WTC11 (cell line): ENCODE measurements around the gene LPIN3. TPM values are rescaled to one million over a fixed set of nuclear protein-coding genes. Genes with fewer than 3 reads are reported as not detected.

Experiments
- ATAC-seq: fragments of 200-7000 bp; cut with Tn5 transposase; 2 replicates; pipeline ENCODE4 v1.10.0; 2021; ENCODE audit warnings: mild to moderate bottlenecking, moderate library complexity
- CTCF ChIA-PET: fragments of 300-600 bp; sonication (Branson Sonifier 250); formaldehyde crosslinking; loops from one replicate; lab custom pipeline; 2021; ENCODE audit warnings: antibody characterized with exemption; lab: Charles Lee
- POLR2A ChIA-PET: fragments of 350-600 bp; sonication (Branson Sonifier 250); formaldehyde crosslinking; loops from one replicate; lab custom pipeline; 2021; ENCODE audit warnings: antibody characterized with exemption; lab: Charles Lee
- DNase-seq: peaks from one replicate; pipeline ENCODE4 v3.0.0; 2021; ENCODE audit warnings: low spot score
- H3K27ac Mint-ChIP-seq: 2 replicates; pipeline ENCODE4 v1.8.0; 2021; ENCODE audit warnings: mixed read lengths
- H3K27me3 Mint-ChIP-seq: 2 replicates; pipeline ENCODE4 v1.8.0; 2021; ENCODE audit warnings: low read depth, mild to moderate bottlenecking, moderate library complexity, mixed read lengths
- H3K36me3 Mint-ChIP-seq: 2 replicates; pipeline ENCODE4 v1.8.0; 2021; ENCODE audit warnings: mixed read lengths
- H3K4me1 Mint-ChIP-seq: 2 replicates; pipeline ENCODE4 v1.8.0; 2022; ENCODE audit warnings: mixed read lengths
- H3K4me3 Mint-ChIP-seq: 2 replicates; pipeline ENCODE4 v1.8.0; 2021; ENCODE audit warnings: mild to moderate bottlenecking, moderate library complexity, mixed read lengths
- H3K9me3 Mint-ChIP-seq: 2 replicates; pipeline ENCODE4 v1.8.0; 2021; ENCODE audit warnings: mixed read lengths
- FOXK1 ChIP-seq: sonication (generic); formaldehyde crosslinking; IDR thresholded peaks from 2 replicates; pipeline ENCODE4 v1.8.0; 2022; ENCODE audit warnings: mild to moderate bottlenecking, moderate library complexity, missing genetic modification reagents
- KAT7 ChIP-seq: sonication (generic); formaldehyde crosslinking; IDR thresholded peaks from 2 replicates; pipeline ENCODE4 v1.8.1; 2023; ENCODE audit warnings: missing genetic modification reagents, mild to moderate bottlenecking, borderline replicate concordance
- NFATC4 ChIP-seq: fragments of 250-450 bp; sonication (Bioruptor Pico); IDR thresholded peaks from 2 replicates; pipeline ENCODE4 v1.9.0; 2021; ENCODE audit warnings: mild to moderate bottlenecking
- NR2C2 ChIP-seq: sonication (generic); formaldehyde crosslinking; IDR thresholded peaks from 2 replicates; pipeline ENCODE4 v1.8.0; 2022; ENCODE audit warnings: mild to moderate bottlenecking, missing genetic modification reagents
- PRDM15 ChIP-seq: sonication (generic); formaldehyde crosslinking; IDR thresholded peaks from 2 replicates; pipeline ENCODE4 v1.8.0; 2022; ENCODE audit warnings: missing genetic modification reagents
- RELA ChIP-seq: sonication (generic); formaldehyde crosslinking; IDR thresholded peaks from 2 replicates; pipeline ENCODE4 v1.8.1; 2022; ENCODE audit warnings: missing genetic modification reagents, mild to moderate bottlenecking, borderline replicate concordance
- SOX15 ChIP-seq: fragments of 250-450 bp; sonication (Bioruptor Pico); IDR thresholded peaks from 2 replicates; pipeline ENCODE4 v1.9.0; 2021; ENCODE audit warnings: mild to moderate bottlenecking
- TCF7 ChIP-seq: sonication (generic); formaldehyde crosslinking; IDR thresholded peaks from 2 replicates; pipeline ENCODE4 v1.8.0; 2022; ENCODE audit warnings: mild to moderate bottlenecking, low read depth, missing genetic modification reagents, moderate library complexity
- USF1 ChIP-seq: sonication (generic); formaldehyde crosslinking; IDR thresholded peaks from 2 replicates; pipeline ENCODE4 v1.8.0; 2022; ENCODE audit warnings: mild to moderate bottlenecking, missing genetic modification reagents
- ZBTB21 ChIP-seq: sonication (generic); formaldehyde crosslinking; IDR thresholded peaks from 2 replicates; pipeline ENCODE4 v1.8.1; 2023; ENCODE audit warnings: mild to moderate bottlenecking, missing genetic modification reagents, borderline replicate concordance
- ZNF317 ChIP-seq: sonication (generic); formaldehyde crosslinking; IDR thresholded peaks from 2 replicates; pipeline ENCODE4 v1.8.1; 2023; ENCODE audit warnings: low read depth, mild to moderate bottlenecking, moderate library complexity, missing genetic modification reagents, borderline replicate concordance
- ZNF425 ChIP-seq: fragments of 250-450 bp; sonication (Bioruptor Pico); conservative IDR thresholded peaks from 2 replicates; pipeline ENCODE4 v1.9.0; 2021; ENCODE audit warnings: mild to moderate bottlenecking
- total RNA-seq: library from RNA; stranded (reverse); gene quantifications from 3 replicates; pipeline ENCODE4 v1.2.3, GENCODE V29; 2021
- TF ChIP-seq, protein P1 (sequence below): fragments of 250-450 bp; sonication (Bioruptor Pico); IDR thresholded peaks from 2 replicates; pipeline ENCODE4 v1.9.0; 2021; ENCODE audit warnings: mild to moderate bottlenecking

LPIN3 gene
- total RNA-seq, 1 experiment from 2014 or later = 7.9 TPM

GRCh38 chr20:41394081-41394480, 53.5 kb downstream of the LPIN3 start (continued):
- TF ChIP-seq, protein P1, sequence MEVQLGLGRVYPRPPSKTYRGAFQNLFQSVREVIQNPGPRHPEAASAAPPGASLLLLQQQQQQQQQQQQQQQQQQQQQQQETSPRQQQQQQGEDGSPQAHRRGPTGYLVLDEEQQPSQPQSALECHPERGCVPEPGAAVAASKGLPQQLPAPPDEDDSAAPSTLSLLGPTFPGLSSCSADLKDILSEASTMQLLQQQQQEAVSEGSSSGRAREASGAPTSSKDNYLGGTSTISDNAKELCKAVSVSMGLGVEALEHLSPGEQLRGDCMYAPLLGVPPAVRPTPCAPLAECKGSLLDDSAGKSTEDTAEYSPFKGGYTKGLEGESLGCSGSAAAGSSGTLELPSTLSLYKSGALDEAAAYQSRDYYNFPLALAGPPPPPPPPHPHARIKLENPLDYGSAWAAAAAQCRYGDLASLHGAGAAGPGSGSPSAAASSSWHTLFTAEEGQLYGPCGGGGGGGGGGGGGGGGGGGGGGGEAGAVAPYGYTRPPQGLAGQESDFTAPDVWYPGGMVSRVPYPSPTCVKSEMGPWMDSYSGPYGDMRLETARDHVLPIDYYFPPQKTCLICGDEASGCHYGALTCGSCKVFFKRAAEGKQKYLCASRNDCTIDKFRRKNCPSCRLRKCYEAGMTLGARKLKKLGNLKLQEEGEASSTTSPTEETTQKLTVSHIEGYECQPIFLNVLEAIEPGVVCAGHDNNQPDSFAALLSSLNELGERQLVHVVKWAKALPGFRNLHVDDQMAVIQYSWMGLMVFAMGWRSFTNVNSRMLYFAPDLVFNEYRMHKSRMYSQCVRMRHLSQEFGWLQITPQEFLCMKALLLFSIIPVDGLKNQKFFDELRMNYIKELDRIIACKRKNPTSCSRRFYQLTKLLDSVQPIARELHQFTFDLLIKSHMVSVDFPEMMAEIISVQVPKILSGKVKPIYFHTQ (CRISPR knock-in tag) = no peak
- TF ChIP-seq FOXK1 (no peak), ZNF317 (CRISPR knock-in tag) (no peak), KAT7 (no peak), RELA (no peak)

GRCh38 chr20:41394931-41395666, 54.5 kb downstream of the LPIN3 start:
- no peak overlapping the region for H3K4me3 Mint-ChIP-seq
- ATAC-seq = no peak
- no peak for TF ChIP-seq KAT7
- TF ChIP-seq ZBTB21 (CRISPR knock-in tag) = no peak
- no peak for TF ChIP-seq SOX15 (CRISPR knock-in tag)
- no peak for TF ChIP-seq TCF7 (CRISPR knock-in tag)
- no peak for TF ChIP-seq ZNF425 (CRISPR knock-in tag)
- TF ChIP-seq PRDM15 (CRISPR knock-in tag) = no peak
- TF ChIP-seq USF1 (CRISPR knock-in tag) = no peak
- no peak for TF ChIP-seq NR2C2
- no peak for TF ChIP-seq NFATC4 (CRISPR knock-in tag)
- DNase-seq = no peak
- no peaks in the 10 kb centered on the region for H3K36me3 Mint-ChIP-seq
- H3K9me3 Mint-ChIP-seq = no peaks in the 10 kb centered on the region
- no peaks in the 10 kb centered on the region; the same call in 1 of the 2 replicates for H3K27me3 Mint-ChIP-seq
- POLR2A ChIA-PET = no interaction called here
- no peak overlapping the region for H3K27ac Mint-ChIP-seq
- peaks cover 15% of the 10 kb centered on the region for H3K4me1 Mint-ChIP-seq
- CTCF ChIA-PET = interaction anchor here (0.7 to 2.0 kb wide), 6 partner anchors 8 to 260 kb away, joined by 4 to 13 read pairs (median 4); partner anchors contain the start of gene LPIN3
